ENCODE data around the gene REC8.

DNA sequence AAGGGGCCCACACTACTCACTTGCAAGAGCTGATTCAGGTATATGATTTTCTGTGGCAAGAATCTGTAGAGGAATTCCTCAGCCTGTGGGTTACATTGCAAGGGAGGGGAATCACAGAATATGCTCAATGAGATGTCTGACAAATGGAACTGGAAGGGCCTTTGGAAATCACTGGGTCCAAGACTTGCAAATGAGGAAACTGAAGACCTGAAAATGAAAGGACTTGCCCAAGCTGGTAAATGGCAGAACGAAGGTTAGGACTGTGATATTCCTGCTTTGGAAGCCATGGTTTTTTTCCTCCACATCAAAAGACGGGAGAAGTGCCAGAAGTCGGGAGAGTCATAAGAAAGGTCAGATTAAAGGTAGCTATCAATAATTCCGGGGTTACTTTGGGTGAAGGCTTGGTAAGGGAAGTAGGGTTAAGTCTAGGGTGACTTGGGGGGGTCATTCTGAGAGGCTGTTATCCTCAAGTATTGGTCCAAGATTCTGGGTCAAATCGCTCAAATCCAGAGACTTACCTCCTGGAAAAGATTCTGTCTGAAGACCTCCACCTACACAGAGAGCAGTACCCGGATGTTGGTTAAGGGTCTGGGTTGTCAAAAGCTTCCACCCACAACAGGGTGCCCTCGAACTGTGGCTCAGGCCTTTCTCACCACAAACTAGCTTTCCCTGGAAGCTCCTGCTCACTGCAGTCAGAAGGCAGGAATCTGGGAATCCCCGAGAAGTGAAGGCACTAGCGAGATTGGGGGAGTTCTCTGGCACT lies 26.0 kb upstream of the REC8 start:
- TF ChIP-seq POLR2A (IDR thresholded peaks at IDR 0.05; ENCODE audit: low read depth, low read length) (no peak), NFE2L2 (IDR thresholded peaks at IDR 0.05; ENCODE audit: low read depth, low read length) (no peak), MAFK (IDR thresholded peaks at IDR 0.05; ENCODE audit: low read depth, low read length) (no peak), FOS (IDR thresholded peaks at IDR 0.05; ENCODE audit: low read depth, low read length) (no peak), MXI1 (IDR thresholded peaks at IDR 0.05; ENCODE audit: borderline replicate concordance, low read depth, low read length) (no peak), RAD21 (IDR thresholded peaks at IDR 0.05; ENCODE audit: low read length) (no peak), CEBPB (IDR thresholded peaks at IDR 0.05; ENCODE audit: low read depth, low read length) (no peak), RCOR1 (IDR thresholded peaks at IDR 0.05; ENCODE audit: insufficient replicate concordance, low read length) (no peak), MAZ (IDR thresholded peaks at IDR 0.05; ENCODE audit: borderline replicate concordance, low read depth, low read length) (no peak), CHD1 (IDR thresholded peaks at IDR 0.05; ENCODE audit: low read depth, low read length) (no peak)
- TF ChIP-seq, protein P1, sequence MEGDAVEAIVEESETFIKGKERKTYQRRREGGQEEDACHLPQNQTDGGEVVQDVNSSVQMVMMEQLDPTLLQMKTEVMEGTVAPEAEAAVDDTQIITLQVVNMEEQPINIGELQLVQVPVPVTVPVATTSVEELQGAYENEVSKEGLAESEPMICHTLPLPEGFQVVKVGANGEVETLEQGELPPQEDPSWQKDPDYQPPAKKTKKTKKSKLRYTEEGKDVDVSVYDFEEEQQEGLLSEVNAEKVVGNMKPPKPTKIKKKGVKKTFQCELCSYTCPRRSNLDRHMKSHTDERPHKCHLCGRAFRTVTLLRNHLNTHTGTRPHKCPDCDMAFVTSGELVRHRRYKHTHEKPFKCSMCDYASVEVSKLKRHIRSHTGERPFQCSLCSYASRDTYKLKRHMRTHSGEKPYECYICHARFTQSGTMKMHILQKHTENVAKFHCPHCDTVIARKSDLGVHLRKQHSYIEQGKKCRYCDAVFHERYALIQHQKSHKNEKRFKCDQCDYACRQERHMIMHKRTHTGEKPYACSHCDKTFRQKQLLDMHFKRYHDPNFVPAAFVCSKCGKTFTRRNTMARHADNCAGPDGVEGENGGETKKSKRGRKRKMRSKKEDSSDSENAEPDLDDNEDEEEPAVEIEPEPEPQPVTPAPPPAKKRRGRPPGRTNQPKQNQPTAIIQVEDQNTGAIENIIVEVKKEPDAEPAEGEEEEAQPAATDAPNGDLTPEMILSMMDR (conservative IDR thresholded peaks at IDR 0.05; ENCODE audit: low read depth, low read length), result no peak
- TF ChIP-seq, protein P2, sequence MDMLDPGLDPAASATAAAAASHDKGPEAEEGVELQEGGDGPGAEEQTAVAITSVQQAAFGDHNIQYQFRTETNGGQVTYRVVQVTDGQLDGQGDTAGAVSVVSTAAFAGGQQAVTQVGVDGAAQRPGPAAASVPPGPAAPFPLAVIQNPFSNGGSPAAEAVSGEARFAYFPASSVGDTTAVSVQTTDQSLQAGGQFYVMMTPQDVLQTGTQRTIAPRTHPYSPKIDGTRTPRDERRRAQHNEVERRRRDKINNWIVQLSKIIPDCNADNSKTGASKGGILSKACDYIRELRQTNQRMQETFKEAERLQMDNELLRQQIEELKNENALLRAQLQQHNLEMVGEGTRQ (IDR thresholded peaks at IDR 0.05; ENCODE audit: low read depth, low read length), result no peak
- TF ChIP-seq, protein P3, sequence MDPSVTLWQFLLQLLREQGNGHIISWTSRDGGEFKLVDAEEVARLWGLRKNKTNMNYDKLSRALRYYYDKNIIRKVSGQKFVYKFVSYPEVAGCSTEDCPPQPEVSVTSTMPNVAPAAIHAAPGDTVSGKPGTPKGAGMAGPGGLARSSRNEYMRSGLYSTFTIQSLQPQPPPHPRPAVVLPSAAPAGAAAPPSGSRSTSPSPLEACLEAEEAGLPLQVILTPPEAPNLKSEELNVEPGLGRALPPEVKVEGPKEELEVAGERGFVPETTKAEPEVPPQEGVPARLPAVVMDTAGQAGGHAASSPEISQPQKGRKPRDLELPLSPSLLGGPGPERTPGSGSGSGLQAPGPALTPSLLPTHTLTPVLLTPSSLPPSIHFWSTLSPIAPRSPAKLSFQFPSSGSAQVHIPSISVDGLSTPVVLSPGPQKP (IDR thresholded peaks at IDR 0.05; ENCODE audit: borderline replicate concordance, low read depth, low read length), result no peak
